ENCODE results near the gene MED13L.
"Not testable (repeated sequence)": the region's sequence is repeated elsewhere in the genome, so short reads cannot be mapped to it uniquely, and the experiment has no call there.

The MED13L gene

DNA sequence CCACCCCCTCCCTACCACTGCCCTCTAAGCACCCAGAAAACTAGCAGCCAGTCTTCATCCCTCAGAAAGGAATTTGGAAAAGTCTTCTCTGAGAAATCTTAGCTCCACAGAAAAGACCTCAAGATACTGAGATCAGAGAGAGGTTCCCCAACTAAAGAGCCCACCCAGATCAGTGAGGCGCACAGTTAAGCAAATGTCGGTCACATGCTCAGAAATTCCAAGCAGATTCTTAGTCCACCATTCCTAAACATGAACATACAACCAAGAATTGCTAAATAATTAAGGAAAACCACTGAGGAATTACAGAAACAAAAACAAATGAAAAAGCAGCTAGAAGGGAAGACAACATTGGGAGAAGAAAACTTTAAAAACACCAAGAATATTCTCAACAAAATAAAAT is 32.3 kb downstream of the MED13L start:
- no peak for DNase-seq

DNA sequence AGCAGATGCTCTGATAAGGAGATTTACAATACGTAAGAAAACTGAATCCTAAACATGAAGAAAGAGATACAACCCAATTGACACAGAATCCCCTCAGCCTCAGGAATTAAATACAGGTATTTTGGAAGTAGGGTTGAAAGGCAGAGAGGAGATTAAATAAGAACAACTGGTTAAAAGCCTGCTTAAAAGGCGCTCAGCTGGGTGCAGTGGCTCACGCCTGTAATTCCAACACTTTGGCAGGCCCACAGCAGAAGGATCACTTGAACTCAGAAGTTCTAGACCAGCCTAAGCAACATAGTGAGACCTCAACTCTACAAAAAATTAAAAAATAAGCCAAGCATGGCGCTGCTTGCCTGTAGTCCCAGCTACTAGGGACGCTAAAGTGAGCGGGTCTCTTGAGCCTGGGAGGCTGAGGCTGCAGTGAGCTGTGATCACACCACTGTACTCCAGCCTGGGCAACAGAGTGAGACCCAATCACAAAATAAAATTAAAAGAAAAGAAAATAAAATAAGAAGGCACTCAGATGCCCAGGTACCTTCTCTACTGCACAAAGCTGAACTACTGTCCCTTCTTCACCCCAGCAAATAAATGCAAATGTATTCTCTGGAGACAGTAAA is 32.9 kb downstream of the MED13L start:
- DNase-seq, result no peak

DNA sequence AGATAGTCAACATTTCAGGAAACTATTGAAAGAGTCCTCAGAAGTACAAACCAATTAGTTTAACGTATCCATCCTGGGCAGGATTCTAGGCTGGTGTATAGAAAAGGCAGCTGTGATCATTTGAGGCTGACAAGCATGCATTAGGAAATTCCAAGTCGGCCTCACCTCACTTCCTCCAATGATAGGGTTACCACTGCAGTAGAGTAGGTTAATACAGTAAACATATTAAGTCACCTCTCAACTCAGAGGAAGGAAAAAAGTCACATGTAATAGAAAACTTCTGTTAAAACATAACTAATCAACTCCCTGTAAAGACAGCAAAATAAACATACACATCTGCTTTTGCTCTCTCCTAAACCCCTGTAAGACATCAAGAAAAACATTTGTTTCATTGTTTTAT is 33.5 kb downstream of the MED13L start:
- no peak for DNase-seq

DNA sequence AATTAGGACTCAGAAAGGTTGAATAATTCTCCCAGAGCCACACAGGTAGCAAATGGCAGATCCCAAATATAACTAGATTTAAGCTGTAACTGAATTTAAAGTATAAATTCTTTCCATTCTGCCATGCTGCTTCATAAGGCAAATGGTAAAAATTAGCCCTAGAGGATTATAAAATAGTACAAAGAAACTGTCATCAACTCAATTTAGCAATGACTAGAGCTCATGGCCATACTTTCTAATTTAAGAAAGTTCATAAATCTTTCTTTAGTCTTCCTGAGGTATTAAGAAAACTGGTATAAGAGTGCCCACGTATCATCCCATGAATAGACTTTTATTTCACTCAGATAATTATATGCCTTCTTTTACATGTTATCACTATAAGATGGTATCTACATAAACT is 34.8 kb downstream of the MED13L start:
- no peak for DNase-seq

DNA sequence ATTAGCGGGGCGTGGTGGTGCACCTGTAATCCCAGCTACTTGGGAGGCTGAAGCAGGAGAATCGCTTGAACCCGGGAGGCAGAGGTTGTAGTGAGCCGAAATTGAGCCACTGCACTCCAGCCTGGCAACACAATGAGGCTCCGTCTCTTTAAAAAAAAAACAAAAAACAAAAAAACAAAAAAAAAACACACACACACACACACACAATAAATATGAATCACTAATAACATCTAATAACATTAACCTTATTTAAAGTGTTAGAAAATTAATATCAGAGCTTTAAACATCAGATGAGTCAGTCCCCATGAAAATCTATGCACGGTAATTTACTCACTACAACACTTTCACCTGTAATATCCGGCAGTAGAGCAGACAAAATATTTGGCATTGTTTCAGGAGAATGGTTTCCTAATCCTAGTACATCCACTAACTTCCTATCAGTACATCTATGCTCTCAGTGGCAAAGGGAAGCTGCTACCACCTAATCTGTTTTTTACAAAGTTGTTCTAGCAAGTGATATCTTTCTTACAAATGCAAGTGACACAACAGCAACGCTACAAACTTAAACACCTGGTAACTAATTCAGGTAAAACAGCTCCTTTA is 36.2 kb downstream of the MED13L start:
- DNase-seq, result no peak

DNA sequence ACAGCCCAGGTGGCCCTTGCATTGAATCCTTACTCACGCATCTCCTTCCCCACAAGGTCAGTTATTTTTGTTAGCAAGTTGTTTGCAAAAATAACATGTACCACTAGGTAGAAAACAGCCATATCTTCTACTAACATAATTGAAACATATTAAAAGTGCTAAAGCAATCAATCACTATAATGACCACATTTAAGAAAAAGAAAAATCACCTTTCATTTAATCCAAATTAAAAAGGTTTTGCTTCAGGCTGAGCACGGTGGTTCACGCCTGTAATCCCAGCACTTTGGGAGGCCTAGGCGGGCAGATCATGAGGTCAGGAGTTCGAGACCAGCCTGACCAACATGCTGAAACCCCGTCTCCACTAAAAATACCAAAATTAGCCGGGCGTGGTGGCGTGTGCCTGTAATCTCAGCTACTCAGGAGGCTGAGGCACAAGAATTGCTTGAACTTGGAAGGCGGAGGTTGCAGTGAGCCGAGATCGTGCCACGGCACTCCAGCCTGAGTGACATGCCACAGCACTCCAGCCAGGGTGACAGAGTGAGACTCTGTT is 38.8 kb downstream of the MED13L start:
- not testable (repeated sequence) for DNase-seq

DNA sequence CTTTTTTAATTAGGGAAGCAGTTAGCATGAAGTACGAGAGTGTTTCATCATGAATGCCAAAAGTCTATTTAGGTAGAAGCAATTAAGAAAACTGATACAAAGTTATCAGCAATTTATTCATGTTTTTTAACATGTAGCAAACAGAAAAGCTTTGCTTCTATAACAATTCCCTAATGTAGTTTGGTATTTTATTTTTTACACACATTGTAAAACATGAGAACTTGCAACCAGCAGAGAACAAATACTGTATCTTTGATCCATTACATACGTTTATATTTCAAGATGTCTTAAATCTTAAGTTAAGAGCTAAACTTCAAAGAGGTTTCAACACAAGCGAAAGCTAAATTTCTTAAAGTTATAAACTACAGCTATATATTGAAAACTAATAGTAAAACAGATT is 39.3 kb downstream of the MED13L start:
- no peak for DNase-seq

DNA sequence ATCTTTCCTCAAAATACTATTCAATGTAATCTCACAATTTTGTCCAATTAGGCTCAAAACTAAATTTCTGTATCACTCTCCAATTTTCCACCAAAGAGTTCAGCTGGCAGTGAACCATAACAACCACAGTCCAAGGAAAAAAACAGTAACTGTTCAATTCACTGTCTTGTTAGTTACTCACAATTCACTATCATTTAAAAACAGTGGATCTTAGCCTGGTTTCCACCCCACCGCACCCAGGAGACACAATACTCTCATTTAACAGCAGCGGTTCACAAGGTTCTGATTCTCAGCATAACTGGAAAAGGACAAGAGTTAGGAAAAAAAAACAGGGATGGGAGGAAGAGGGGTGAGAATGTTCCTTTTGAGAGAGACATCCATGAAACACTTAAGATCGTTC is 40.5 kb downstream of the MED13L start:
- no peak for DNase-seq

DNA sequence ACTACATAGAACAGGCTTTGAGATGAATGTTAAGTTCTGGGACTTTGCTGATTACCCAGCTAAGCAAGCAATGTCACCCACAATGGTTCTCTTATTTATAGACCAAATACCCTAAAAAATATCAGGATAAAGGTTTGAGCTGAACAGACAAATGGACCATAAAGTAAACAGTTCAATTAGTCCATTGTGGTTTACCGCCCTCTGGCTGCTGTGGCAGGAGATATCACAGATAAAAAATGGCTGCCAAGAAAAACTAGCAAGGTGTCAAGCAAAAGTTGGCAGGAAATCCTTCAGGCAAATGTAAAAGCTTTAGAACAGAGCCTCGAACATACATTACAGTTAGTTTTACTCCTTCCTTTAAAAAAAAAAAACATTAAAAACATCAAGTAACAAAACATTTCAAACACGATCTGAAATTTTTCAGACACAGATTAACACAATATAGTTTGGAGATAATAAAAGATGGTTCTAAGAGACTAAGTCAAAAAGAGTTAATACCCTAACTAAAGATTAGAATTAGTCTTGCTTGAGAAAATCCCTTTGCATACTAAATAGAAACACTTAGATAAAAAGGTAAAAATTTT is 41.3 kb downstream of the MED13L start:
- no peak for DNase-seq

DNA sequence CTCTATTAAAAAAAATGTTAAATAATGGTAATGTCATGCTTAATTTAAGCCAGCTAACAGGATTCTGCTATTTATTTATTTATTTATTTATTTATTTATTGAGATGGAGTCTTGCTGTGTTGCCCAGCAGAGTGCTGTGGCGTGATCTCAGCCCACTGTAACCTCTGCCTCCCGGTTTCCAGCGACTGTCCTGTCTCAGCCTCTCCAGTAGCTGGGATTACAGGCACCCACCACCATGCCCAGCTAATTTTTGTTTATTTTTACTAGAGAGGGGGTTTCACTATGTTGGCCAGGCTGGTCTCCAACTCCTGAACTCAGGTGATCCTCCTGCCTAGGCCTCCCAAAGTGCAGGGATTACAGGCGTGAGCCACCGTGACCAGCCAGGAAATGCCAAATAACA is 43.3 kb downstream of the MED13L start:
- not testable (repeated sequence) for DNase-seq

DNA sequence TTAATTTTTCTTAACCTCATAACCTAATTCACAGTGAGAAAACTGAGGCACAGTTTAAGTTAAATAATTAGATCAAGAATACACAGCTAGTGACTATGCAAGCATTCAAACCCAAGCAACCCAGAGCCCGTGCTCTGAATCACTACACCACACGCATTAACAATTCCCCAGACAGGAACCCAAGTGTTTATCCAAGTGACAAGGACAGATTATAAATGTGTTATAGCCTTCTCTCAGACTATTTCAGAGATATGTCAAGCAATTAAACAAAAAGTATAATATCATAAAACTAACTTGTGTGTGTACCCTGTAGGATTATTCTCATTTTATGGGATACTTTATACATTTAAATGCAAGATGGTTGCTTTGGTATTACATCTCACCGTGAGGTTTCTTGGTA is 43.8 kb downstream of the MED13L start:
- no peak for DNase-seq

DNA sequence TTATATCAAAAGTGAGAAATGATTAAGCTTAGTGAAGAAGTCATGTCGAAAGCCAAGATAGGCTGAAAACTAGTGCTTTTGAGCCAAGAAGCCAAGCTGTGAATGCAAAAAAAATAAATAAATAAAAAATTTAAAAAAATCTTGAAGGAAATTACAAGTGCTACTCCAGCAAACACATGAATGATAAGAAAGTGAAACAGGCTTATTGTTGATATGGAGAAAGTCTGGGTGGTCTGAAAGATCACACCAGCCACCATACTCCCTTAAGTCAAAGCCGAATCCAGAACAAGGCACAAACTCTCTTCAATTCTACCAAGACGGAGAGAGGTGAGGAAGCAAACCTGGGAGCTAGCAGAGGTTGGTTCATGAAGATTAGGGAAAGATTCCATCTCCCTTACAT is 49.7 kb downstream of the MED13L start:
- DNase-seq, result no peak

DNA sequence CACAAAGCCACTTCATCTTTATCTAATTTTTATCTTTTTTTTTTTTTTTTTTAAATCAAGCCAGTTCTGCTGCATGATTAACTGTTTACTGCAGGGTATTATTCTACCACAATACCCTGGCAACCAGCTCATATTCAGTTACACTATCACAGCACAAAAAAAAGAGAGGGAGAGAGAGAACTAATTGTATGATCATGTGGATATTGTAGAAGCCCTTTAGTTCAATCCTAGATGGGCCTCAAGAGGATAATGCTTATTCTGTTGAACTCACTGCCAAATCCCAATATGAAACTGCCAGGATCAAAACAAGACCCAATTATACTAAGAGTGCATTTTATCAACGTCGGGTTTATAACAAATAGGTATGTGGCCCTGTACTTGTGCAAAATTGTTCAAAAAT is 51.5 kb downstream of the MED13L start:
- no peak for DNase-seq

DNA sequence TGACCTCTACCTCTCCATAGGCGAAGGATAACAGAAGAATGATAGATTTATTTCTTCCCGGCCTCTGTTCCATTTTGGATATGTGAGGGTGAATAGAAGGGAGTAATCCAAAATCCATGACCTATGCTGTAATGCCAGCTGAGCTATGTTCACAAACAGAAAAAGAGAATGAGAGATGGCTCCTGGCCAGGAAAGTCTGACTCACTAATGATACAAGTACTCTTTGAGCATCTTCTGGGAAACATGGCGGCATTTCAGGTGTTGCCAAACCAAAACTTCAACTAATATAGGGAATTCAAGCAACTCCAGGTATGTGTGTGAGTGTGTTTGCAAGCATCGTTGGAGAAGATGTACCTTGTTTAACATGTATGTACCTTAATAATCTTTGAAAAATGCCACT is 55.1 kb downstream of the MED13L start:
- no peak for DNase-seq

DNA sequence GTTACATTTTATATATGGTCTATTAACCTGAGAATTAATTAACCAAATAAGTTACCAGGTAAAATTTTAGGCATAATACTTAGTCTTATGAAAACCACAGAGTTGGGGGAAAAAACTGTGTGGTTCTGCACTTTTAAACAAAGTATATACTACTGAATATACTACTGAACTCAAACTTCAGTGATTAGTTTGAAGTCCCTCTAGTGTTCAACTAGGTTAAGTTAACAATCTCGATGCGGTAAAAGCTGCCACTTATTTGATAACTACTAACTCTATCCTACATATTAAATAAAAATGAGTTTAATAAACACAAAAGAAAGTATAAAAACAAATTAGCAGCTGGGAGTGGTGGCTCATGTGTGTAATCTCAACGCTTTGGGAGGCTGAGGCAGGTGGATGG is 56.7 kb downstream of the MED13L start:
- no peak for DNase-seq

DNA sequence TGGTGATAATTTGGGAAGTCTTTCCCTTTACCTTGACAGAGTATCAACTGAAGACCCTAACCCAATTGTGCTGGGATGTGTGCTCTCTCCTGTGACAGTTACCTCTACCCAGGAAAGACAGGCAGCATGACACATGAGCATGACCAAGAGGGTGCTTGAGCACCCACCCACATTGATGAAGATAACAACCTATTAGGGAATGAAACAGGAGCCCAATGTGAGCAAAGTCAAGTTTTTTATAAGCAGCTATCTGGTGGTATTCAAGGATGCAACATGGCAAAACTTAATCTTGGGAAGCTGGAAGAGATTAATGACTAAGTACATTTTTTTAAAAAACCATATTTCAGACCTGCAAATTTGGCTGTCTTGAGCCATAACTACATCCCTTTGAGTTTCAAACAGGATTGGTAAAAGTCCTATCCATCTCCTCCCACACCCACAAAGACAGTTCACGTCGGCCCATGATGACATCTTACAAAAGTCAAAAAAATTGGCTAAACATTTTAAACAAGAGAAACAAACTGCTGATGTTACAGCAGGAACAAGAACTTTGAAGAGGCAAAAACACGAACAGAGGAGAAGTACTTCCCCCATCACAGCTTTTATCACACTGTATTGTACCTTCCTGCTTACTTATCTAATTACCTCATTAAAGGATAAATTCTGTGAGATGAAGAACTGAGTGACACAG is 60.3 kb downstream of the MED13L start:
- no peak for DNase-seq

DNA sequence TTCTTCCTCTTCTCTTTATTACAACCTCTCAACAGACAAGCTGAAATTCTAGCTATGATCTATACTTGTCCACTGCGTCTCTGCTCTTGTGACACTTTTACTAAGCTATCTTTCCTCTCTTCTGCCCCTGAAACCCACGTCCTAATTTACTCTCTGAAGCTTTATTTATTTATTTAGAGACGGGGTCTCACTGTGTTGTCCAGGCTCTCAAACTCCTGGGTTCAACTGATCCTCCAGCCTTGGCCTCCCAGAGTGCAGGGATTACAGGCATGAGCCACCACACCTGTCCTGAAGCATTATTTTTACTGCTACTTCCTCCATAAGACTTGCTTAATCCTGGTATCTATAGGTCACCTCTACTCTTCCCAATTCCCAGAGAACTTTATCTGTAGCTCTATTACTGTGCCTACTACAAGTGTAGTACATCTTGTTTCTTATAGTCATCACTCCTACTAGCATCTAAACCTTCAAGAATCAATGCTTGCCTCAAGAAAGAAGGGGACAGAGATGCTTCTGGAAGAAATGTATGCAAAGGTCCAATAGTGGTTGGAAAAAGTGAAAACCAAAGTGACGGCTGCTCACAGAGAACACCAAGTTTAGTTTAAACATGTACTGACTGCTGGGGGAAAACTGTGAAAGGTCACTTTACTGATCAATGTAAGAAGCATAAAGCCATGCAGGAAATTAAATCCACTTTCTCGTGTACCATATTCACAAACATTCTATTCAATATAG is 61.3 kb downstream of the MED13L start:
- no peak for DNase-seq

DNA sequence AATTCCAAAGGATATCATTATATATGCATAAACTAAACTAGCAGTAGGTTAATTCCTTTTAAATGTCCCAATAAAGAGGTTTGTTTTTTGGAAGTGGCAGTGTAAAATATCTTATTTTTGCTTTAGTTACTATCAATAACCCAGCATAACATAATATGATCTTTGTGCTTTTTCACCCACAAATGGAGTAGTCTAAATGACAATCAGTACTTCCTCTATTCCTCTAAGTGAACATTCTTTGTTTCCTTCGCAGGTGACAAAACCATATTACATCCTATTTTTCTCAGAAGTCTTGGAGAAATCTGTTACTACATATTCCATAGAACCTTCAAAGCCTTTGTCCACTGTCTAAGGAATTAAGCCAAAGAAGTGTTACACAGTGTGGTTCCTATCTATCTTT is 62.5 kb downstream of the MED13L start:
- DNase-seq, result no peak

DNA sequence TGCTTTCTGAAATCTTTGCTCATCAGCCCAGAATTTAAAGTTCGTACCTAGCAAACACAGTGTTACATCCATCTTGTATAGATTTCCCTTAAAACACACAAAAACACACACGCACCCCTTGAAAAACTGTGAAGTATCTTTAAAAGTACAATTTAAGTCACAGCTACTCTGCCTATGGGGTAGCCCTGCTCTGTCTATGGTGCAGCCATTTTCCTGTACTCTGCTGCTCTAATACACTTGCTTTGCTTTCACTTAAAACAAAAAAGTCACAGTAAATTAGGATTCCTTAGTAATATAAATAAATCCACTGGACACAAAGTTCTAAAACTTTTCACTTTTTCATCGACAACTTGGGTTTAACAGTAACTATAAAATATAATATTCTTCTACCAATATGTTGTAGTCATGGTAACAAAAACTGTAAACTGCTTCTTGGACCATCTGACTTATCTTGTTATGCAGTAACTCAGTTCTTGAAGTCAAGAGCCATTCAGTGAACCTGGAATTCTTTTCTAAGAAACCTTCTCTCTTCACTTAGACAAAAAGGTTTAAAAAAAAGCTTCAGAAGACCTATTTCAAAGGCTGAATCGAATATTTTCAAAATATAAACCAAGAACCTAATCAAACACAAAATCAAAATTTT is 63.5 kb downstream of the MED13L start:
- no peak for DNase-seq

DNA sequence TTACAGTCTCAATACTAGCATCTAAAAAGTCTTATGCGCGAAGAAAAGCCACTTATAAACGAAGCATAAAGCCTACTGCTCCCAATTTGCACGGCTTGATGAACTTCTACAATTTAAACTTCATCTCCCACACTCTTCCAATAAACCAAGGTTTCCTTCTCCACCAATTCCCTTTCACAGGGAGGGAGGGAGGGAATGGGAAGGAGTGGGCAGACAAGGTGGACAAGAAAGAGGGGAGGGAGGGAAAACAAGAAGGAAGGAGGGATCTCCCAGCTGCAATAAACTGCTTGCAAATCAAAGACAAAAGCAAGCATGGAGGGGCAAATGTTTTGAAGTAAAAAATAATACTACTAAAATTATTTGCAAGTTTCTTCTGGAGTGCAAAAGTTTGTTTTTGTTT is 64.5 kb downstream of the MED13L start:
- DNase-seq, result no peak

DNA sequence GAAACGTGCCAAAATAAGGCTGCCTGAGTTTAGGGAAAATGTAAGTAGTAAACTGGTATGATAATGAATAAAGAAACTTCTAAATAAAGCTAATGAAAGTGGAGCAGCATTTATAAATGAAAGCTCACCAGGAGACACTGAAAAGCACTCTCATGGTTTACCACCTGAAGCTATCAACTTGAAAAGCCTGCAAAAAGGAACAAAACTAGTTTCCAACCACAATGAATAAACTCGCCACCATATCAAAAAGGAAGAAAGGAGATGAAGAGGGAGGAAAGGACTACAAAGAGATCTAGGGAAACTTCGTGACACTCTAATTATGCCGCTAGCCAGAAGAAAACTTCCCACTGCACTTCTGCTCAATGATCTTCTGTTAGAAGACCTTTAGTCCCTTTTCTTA is 66.7 kb downstream of the MED13L start:
- DNase-seq, result no peak

DNA sequence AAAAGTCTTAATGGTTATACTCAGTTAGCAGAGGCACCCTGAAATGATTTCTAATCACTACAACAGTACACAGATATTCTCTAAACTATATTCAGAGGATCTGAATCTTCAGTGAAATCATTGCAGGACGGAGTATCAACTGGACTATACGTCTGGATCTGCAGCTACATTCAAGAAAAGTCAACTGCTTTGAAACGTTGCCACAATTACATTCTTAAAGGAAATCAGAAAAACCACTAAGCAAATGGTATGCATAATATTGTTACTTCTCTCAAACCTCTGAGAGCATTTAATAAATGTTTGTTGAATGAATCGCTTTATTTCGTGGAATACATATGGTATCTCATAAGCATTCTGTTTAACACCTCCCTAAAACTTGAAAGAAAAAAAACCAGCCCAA is 67.4 kb downstream of the MED13L start:
- no peak for DNase-seq

DNA sequence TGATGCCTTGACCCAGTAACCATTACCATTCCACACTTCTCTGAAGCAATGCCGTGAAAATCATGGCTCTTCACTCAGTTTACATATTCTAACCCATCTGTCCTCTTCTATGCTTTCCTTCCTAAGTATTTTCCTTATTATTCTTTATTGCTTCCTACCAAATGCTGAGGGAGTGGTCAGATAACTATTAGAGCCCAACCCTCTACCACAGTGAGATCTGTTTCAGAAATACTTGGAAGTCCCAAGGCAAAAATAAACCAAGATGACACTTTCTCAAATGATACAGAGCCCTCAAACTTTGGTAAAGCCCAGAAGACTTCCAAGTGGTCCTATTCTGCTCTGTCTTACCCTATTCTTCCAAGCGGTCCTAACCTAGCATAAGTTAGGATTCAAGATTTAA is 68.0 kb downstream of the MED13L start:
- no peak for DNase-seq

Data from NCI-H2171 (cell line).